ENCODE data around the gene HNRNPF.

The HNRNPF gene

DNA sequence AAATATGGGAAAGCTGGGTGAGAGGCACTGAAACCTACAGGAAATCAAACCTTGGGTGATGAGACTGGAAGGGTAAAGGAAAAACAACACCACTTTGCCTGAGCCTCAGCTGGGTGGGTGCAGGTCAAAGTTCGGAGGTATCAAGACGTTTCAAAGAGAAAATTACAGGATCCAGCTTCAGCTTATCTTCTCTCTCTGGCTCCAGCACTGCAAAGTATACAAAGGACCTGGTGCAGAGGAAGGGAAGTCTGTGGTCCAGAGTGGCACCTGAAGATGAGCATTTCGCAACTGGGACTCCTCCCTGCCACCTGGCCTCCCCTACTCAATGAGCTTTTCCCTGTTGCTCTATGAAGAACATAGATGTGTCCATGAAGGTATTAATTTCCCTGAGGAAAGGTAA is 44.0 kb downstream of the HNRNPF start:
- no peak for TF ChIP-seq EZH2 (IDR thresholded peaks at IDR 0.05; ENCODE audit: borderline replicate concordance, low read depth, low read length, severe bottlenecking)
- no peak for TF ChIP-seq CTCF (IDR thresholded peaks at IDR 0.05; ENCODE audit: borderline replicate concordance, extremely low read depth, low read length, poor library complexity, severe bottlenecking)
- no peak for DNase-seq
- no peaks in the 10 kb centered on the region for H3K36me3 ChIP-seq (ENCODE audit: insufficient read depth, low read length)

DNA sequence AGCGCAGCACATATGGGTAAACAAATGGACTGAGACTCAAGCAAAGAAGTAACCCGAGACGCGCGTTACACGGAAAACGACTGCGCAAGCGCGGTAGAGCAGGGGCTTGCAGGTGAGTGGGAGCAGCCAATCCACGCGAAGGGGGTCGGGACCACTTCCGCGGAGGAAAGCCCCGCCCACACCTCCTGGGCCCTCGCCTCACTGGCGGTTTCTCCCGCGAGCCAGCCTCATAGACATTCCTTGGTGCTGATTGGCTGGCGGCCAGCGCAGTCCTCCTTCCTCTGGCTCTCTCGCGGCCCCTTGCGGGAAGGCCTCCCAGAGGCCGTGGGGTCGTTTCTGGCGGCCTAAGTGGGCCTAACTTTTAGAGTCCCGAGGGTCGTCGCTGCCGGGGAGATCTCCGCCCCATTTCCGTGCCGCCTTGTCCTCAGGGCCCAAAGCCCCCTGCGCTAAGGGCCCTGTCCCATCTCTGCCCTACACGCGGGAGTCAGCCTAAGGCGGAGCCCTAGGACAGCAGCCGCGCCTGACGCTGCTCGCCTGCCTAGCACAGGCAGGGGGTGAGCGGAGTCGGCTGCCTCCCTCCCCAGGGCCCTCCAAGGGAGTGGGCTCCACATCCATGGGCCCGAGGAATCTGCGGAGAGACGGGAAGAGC is 46.7 kb downstream of the HNRNPF start:
- Histone ChIP-seq H3K36me3 (ENCODE audit: insufficient read depth, low read length) (no peaks in the 10 kb centered on the region), H3K4me3 (ENCODE audit: low read depth in 1 of 2, low read length in 2 of 2) (no peak overlapping the region), H3K9ac (ENCODE audit: low read depth, low read length) (no peak overlapping the region), H3K9me3 (ENCODE audit: insufficient read depth, low read length, severe bottlenecking) (no peaks in the 10 kb centered on the region), H3K27me3 (ENCODE audit: insufficient read depth, low read length, poor library complexity) (no peaks in the 10 kb centered on the region), H3K4me1 (ENCODE audit: insufficient read depth, low read length) (no peaks in the 10 kb centered on the region), H3K27ac (ENCODE audit: low read length) (no peak overlapping the region), H3K79me2 (ENCODE audit: insufficient read depth, low read length) (no peaks in the 10 kb centered on the region), H2AFZ (ENCODE audit: low read depth, low read length) (no peak overlapping the region), H3K4me2 (ENCODE audit: insufficient read depth, low read length) (no peak overlapping the region), H4K20me1 (ENCODE audit: insufficient read depth, low read length) (no peaks in the 10 kb centered on the region)
- ATAC-seq (ENCODE audit: insufficient read depth, low read depth) (no peak), DNase-seq (no peak)
- no peak for TF ChIP-seq CTCF (IDR thresholded peaks at IDR 0.05; ENCODE audit: borderline replicate concordance, extremely low read depth, low read length, poor library complexity, severe bottlenecking)
- TF ChIP-seq EZH2 (IDR thresholded peaks at IDR 0.05; ENCODE audit: borderline replicate concordance, low read depth, low read length, severe bottlenecking): no peak

More for the DNA sequence above, 44.0 kb downstream of the HNRNPF start:
- no peaks in the 10 kb centered on the region for H4K20me1 ChIP-seq (ENCODE audit: insufficient read depth, low read length)
- no peak overlapping the region for H3K4me3 ChIP-seq (ENCODE audit: low read depth in 1 of 2, low read length in 2 of 2)
- H3K4me2 ChIP-seq (ENCODE audit: insufficient read depth, low read length): no peak overlapping the region
- no peak for ATAC-seq (ENCODE audit: insufficient read depth, low read depth)
- no peak overlapping the region for H2AFZ ChIP-seq (ENCODE audit: low read depth, low read length)
- H3K9me3 ChIP-seq (ENCODE audit: insufficient read depth, low read length, severe bottlenecking): no peaks in the 10 kb centered on the region
- H3K9ac ChIP-seq (ENCODE audit: low read depth, low read length): no peak overlapping the region
- no peaks in the 10 kb centered on the region for H3K27me3 ChIP-seq (ENCODE audit: insufficient read depth, low read length, poor library complexity)
- H3K4me1 ChIP-seq (ENCODE audit: insufficient read depth, low read length): no peaks in the 10 kb centered on the region
- no peak overlapping the region for H3K27ac ChIP-seq (ENCODE audit: low read length)
- no peaks in the 10 kb centered on the region for H3K79me2 ChIP-seq (ENCODE audit: insufficient read depth, low read length)

DNA sequence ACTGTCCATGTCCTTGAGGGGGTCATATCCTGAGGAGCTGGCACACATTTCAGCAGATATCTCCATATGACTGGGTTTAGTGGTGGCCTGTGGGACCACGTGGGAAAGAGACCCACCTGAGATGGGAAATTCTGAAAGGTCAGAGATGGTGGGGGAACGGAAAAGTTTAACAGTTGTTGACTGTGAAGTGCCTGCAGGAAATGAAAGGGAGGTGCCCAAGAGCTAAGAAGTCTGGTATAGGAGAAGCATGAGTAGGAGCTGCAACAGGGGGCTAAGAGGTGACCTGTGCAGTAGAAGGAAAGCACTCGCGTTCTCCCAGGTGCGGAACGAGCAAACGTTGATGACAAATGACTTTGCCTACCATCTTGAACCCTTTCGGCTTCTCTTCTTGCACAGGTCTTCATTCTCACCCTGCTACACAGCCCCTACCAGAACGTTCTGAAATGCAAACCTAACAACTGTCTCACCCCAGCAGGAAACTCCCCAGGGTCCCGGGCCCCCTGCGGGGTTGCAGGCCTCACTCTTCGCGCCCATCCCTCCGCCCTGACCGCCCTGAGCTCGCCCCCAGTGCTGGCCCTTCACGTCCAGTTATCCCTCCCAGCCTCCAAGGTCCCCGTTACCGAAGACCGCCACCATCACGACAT is 47.3 kb downstream of the HNRNPF start:
- ATAC-seq (ENCODE audit: insufficient read depth, low read depth): no peak
- Histone ChIP-seq H3K9me3 (ENCODE audit: insufficient read depth, low read length, severe bottlenecking) (no peaks in the 10 kb centered on the region), H3K4me2 (ENCODE audit: insufficient read depth, low read length) (no peak overlapping the region), H3K27ac (ENCODE audit: low read length) (no peak overlapping the region), H3K4me1 (ENCODE audit: insufficient read depth, low read length) (no peaks in the 10 kb centered on the region), H4K20me1 (ENCODE audit: insufficient read depth, low read length) (no peaks in the 10 kb centered on the region), H3K4me3 (ENCODE audit: low read depth in 1 of 2, low read length in 2 of 2) (no peak overlapping the region), H3K27me3 (ENCODE audit: insufficient read depth, low read length, poor library complexity) (no peaks in the 10 kb centered on the region), H2AFZ (ENCODE audit: low read depth, low read length) (no peak overlapping the region), H3K79me2 (ENCODE audit: insufficient read depth, low read length) (no peaks in the 10 kb centered on the region), H3K9ac (ENCODE audit: low read depth, low read length) (no peak overlapping the region), H3K36me3 (ENCODE audit: insufficient read depth, low read length) (no peaks in the 10 kb centered on the region)
- TF ChIP-seq CTCF (IDR thresholded peaks at IDR 0.05; ENCODE audit: borderline replicate concordance, extremely low read depth, low read length, poor library complexity, severe bottlenecking) (no peak), EZH2 (IDR thresholded peaks at IDR 0.05; ENCODE audit: borderline replicate concordance, low read depth, low read length, severe bottlenecking) (no peak)
- DNase-seq: no peak
